ENCODE measurements around the gene PRSS22. TPM values are rescaled to one million over a fixed set of nuclear protein-coding genes. Genes with fewer than 3 reads are reported as not detected.

Gene PRSS22
- polyA plus RNA-seq, 1 of the 3 experiments (the other 2 are of a cell fraction), result not detected

DNA sequence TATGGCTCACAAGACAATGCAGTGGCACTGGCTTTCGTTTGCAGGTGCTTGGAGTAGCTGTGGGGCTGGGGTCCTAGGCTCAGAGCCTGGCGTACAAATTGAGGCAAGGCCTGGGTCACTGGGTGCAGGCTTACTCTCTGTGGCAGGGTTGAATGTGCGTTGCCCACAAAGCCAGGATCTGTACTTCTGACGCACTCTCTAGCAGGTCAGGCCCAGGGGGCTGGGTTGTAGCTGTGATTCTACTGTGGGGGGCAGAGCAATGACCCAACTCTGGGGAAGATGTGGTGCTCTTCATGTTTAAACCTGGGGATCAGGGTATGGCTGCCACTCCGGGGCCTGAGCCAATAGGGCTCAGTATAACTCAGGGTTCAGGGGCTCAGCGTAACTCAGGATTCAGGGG is 47.3 kb downstream of the PRSS22 start (continued):
- TF ChIP-seq USF1 (IDR thresholded peaks at IDR 0.05; ENCODE audit: borderline replicate concordance, low read depth), result no peak
- TF ChIP-seq TAF1 (IDR thresholded peaks at IDR 0.05; ENCODE audit: borderline replicate concordance, low read depth, low read length), result no peak

- ChIA-PET CTCF (no interaction called here), POLR2A (no interaction called here)
- DNase-seq, result no peak
- no peak overlapping the region for H3K4me2 ChIP-seq
- 37% methylated on average over 3 of the region's 3 CpGs for WGBS (ENCODE audit: low lambda C conversion rate)
- H3K9me3 ChIP-seq, result no peaks in the 10 kb centered on the region
- no peak overlapping the region for H2AFZ ChIP-seq (ENCODE audit: low read depth)
- no peaks in the 10 kb centered on the region for H3F3A ChIP-seq (replicated peaks; ENCODE audit: insufficient read depth)
- H3K27me3 ChIP-seq (ENCODE audit: insufficient read depth), result no peaks in the 10 kb centered on the region; the same call in 1 of the 2 replicates
- H3K27ac ChIP-seq (ENCODE audit: low read depth in 2 of 2, low read length in 1 of 2), result no peak overlapping the region
- peaks cover 0 to 3% of the 10 kb centered on the region in 2 experiments; a peak in 1 of 4 replicates for H3K4me1 ChIP-seq (ENCODE audit: control insufficient read depth in 1 of 2, insufficient read depth in 2 of 2, low read depth in 1 of 2, low read length in 1 of 2)
- no peaks in the 10 kb centered on the region for H3K9me2 ChIP-seq
- no peaks in the 10 kb centered on the region for H3K79me2 ChIP-seq (ENCODE audit: insufficient read depth)
- no peak overlapping the region for H3K9ac ChIP-seq
- TF ChIP-seq PBX3 (IDR thresholded peaks at IDR 0.05) (no peak), TAF1 (IDR thresholded peaks at IDR 0.05; ENCODE audit: borderline replicate concordance, low read depth, low read length) (no peak), NFIC (IDR thresholded peaks at IDR 0.05; ENCODE audit: borderline replicate concordance) (no peak), EZH2phosphoT487 (IDR thresholded peaks at IDR 0.05; ENCODE audit: borderline replicate concordance, low read depth) (no peak), SMC3 (IDR thresholded peaks at IDR 0.05; ENCODE audit: low read depth, low read length) (no peak), SIN3A (IDR thresholded peaks at IDR 0.05; ENCODE audit: borderline replicate concordance, low read depth, low read length) (no peak), ELF1 (IDR thresholded peaks at IDR 0.05) (no peak), CTCF (IDR thresholded peaks at IDR 0.05) (no peak), RFX5 (IDR thresholded peaks at IDR 0.05; ENCODE audit: low read length) (no peak), RCOR1 (IDR thresholded peaks at IDR 0.05; ENCODE audit: low read length) (no peak), CHD2 (IDR thresholded peaks at IDR 0.05; ENCODE audit: low read length, partially characterized antibody) (no peak), GABPA (IDR thresholded peaks at IDR 0.05; ENCODE audit: low read depth) (no peak), YY1 (IDR thresholded peaks at IDR 0.05; ENCODE audit: low read depth) (no peak), MXI1 (IDR thresholded peaks at IDR 0.05; ENCODE audit: low read depth, low read length) (no peak), GATA2 (CRISPR knock-in tag; IDR thresholded peaks at IDR 0.05) (no peak), FOXJ3 (CRISPR knock-in tag; IDR thresholded peaks at IDR 0.05) (no peak)
- TF ChIP-seq, protein P1, sequence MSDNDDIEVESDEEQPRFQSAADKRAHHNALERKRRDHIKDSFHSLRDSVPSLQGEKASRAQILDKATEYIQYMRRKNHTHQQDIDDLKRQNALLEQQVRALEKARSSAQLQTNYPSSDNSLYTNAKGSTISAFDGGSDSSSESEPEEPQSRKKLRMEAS (IDR thresholded peaks at IDR 0.05; ENCODE audit: low read depth), result no peak
- no peaks in the 10 kb centered on the region for H3K36me3 ChIP-seq (replicated peaks in 1 of 2; ENCODE audit: control insufficient read depth in 1 of 2, insufficient read depth in 2 of 2, low read length in 1 of 2)
- H4K20me1 ChIP-seq (ENCODE audit: insufficient read depth), result no peaks in the 10 kb centered on the region
- H3K4me3 ChIP-seq (ENCODE audit: low read depth in 2 of 2, low read length in 1 of 2), result no peak overlapping the region
Measured at GRCh38 chr16:2809149-2809760, 48.7 kb downstream of the PRSS22 start.

Measured in SK-N-SH (cell line).